Smooth muscle cell (in vitro differentiated cells): ENCODE measurements around the gene PHF13. TPM values are rescaled to one million over a fixed set of nuclear protein-coding genes. Genes with fewer than 3 reads are reported as not detected.
A peak's percentile ranks its signal among the peaks of the same experiment; 100 is the strongest.

ENCODE experiments used
- DNase-seq: peaks from one replicate; lab custom pipeline; 2025; ENCODE audit not compliant: unreplicated experiment; lab: John Stamatoyannopoulos, UW
- H2AFZ ChIP-seq: fragments of 200-600 bp; sonication (generic); 2 replicates; pipeline ENCODE4 v1.6.0; 2016; ENCODE audit warnings: antibody characterized with exemption, low read depth, mild to moderate bottlenecking
- H3F3A ChIP-seq: fragments of 200-600 bp; sonication (generic); 2 replicates; pipeline ENCODE4 v1.6.0; 2017; ENCODE audit warnings: antibody characterized with exemption, low read depth
- H3K27ac ChIP-seq: fragments of 200-600 bp; sonication (generic); 2 replicates; pipeline ENCODE4 v1.5.1; 2016; ENCODE audit warnings: low read depth, mild to moderate bottlenecking
- H3K27me3 ChIP-seq: fragments of 200-600 bp; sonication (generic); 2 replicates; pipeline ENCODE4 v1.6.1; 2016; ENCODE audit warnings: low read depth, mild to moderate bottlenecking
- H3K36me3 ChIP-seq: fragments of 200-600 bp; sonication (generic); 2 replicates; pipeline ENCODE4 v1.5.1; 2016; ENCODE audit warnings: low read depth
- H3K4me1 ChIP-seq: fragments of 200-600 bp; sonication (generic); 2 replicates; pipeline ENCODE4 v1.5.1; 2016; ENCODE audit warnings: low read depth
- H3K4me2 ChIP-seq: fragments of 200-600 bp; sonication (generic); 2 replicates; pipeline ENCODE4 v1.6.0; 2016; ENCODE audit warnings: mild to moderate bottlenecking
- H3K4me3 ChIP-seq: fragments of 200-600 bp; sonication (generic); 2 replicates; pipeline ENCODE4 v1.5.1; 2016; ENCODE audit warnings: mild to moderate bottlenecking
- H3K79me2 ChIP-seq: fragments of 200-600 bp; sonication (generic); 2 replicates; pipeline ENCODE4 v1.6.0; 2016; ENCODE audit warnings: low read depth, mild to moderate bottlenecking
- H3K9ac ChIP-seq: fragments of 200-600 bp; sonication (generic); 2 replicates; pipeline ENCODE4 v1.6.0; 2016; ENCODE audit warnings: low read depth
- H3K9me3 ChIP-seq: fragments of 200-600 bp; sonication (generic); replicated peaks from 2 replicates; pipeline ENCODE4 v1.5.1; 2016; ENCODE audit warnings: low read depth
- H4K20me1 ChIP-seq: fragments of 200-600 bp; sonication (generic); 2 replicates; pipeline ENCODE4 v1.6.0; 2016; ENCODE audit warnings: low read depth
- WGBS: methylation state at CpG from one replicate; pipeline ENCODE4 v1.1.7; 2016; ENCODE audit warnings: low lambda C conversion rate; 5-methylcytosine and 5-hydroxymethylcytosine counted together
- polyA plus RNA-seq: library from polyadenylated mRNA; unstranded; fragments of >200 nt; fragmentation: Nextera tagmentation; extraction: Ambion mirVana; gene quantifications from 2 replicates; pipeline ENCODE4 v1.2.1, GENCODE V29; 2016
- total RNA-seq: library from RNA; depleted of rRNA; stranded (reverse); fragments of >200 nt; gene quantifications from 2 replicates; pipeline ENCODE4 v1.2.3, GENCODE V29; 2014
- TF ChIP-seq, protein P1 (sequence below): fragments of 200-600 bp; sonication (generic); IDR thresholded peaks from 2 replicates; pipeline ENCODE4 v1.5.1; 2017; ENCODE audit warnings: borderline replicate concordance, mild to moderate bottlenecking, antibody characterized with exemption; ENCODE audit not compliant: insufficient read depth, poor library complexity, severe bottlenecking

Gene PHF13
- total and polyA plus RNA-seq, 2 experiments from 2014 or later = 10.2 to 12.3 TPM

DNA sequence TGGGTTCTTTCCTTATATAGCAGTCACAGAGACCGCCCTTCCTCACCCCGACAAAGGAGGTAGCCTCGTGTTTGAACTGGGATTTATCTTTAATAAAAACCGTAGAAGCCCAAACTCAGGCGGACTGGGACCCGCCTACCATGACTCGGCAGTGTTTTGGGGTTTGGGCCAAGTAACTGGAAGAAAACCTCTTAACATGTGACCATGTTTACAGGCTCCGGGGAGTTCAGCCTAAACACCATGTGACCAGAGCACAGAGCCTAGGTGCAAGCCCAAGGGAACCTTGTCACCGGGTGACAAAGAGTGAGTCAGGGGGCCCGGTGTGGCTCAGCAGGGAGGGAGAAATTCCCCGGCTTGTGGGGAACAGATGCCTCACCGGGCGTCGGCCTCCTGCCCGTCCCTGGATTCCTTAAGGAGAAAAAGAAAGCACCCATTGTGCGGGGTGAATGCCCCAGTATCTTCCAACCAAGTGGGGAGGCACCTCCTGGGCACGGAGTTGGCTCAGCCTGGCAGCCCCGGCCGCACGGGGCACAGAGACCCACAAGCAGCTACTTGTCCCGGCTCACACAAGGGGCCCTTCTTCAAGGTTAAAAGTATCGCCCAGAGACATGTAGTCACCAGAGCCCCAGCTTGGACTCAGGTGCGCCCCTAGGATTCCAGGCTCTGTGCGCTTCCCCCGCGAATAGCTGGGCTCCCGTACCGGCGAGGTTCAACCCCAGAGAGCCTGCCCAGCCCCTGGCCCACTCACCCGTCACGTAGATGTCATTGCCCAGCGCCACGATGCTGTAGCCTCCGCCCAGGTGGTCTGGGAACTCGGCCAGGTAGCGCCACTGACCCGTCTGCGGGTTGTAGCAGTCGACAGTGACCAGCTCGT is 12.2 kb upstream of the PHF13 start:
- DNase-seq = peak; percentile 19
- WGBS = 1% methylated on average over 40 of the region's 40 CpGs
- H3K27ac ChIP-seq = peak overlapping the region; percentile 100
- TF ChIP-seq, protein P1, sequence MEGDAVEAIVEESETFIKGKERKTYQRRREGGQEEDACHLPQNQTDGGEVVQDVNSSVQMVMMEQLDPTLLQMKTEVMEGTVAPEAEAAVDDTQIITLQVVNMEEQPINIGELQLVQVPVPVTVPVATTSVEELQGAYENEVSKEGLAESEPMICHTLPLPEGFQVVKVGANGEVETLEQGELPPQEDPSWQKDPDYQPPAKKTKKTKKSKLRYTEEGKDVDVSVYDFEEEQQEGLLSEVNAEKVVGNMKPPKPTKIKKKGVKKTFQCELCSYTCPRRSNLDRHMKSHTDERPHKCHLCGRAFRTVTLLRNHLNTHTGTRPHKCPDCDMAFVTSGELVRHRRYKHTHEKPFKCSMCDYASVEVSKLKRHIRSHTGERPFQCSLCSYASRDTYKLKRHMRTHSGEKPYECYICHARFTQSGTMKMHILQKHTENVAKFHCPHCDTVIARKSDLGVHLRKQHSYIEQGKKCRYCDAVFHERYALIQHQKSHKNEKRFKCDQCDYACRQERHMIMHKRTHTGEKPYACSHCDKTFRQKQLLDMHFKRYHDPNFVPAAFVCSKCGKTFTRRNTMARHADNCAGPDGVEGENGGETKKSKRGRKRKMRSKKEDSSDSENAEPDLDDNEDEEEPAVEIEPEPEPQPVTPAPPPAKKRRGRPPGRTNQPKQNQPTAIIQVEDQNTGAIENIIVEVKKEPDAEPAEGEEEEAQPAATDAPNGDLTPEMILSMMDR = no peak
- H3K36me3 ChIP-seq = no peaks in the 10 kb centered on the region
- peak overlapping the region; percentile 67 for H3K4me3 ChIP-seq
- H3K9me3 ChIP-seq = no peaks in the 10 kb centered on the region
- no peaks in the 10 kb centered on the region for H3K27me3 ChIP-seq
- H3F3A ChIP-seq = peaks cover 22% of the 10 kb centered on the region
- no peak overlapping the region for H2AFZ ChIP-seq
- peak overlapping the region; percentile 86 for H3K9ac ChIP-seq
- H3K4me2 ChIP-seq = peak overlapping the region; percentile 92
- H3K4me1 ChIP-seq = peaks cover 28% of the 10 kb centered on the region
- H4K20me1 ChIP-seq = peaks cover 56% of the 10 kb centered on the region
- peaks cover 44% of the 10 kb centered on the region for H3K79me2 ChIP-seq

DNA sequence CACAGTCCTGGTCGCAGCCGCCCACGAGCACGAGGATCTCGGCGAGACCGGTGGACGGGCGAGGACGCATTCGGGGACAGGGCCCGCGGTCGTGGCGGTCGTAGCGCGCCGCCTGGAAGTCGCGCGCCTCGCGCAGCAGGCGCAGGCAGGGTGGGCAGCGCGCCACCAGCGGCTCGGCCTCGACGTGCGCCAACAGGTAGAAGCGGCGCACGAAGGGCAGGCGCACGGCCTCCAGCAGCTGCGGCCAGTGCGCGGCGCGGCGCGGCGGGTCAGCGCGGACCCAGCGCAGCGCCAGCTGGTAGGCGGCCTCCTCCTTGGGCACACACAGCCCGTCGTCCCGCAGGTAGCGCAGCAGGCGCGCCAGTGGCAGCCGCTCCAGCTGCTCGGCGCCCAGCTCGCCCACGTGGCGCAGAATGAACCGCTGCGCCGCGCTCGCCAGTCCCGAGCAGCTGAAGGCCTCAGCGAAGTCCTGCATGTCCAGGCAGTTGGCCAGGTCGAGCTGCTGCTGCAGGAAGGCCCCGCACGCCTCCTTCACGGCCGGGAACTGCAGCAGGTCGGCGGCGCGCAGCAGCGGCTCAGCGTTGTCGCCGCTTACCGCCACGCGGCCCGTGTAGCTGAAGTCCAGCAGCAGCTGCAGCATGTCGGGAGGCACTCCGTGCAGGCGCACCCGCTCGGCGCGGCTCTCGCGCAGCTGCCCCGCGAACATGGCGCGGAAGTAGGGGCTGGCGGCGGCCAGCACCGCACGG is 11.4 kb upstream of the PHF13 start:
- H3K4me2 ChIP-seq = peak overlapping the region; percentile 92
- WGBS = under 1% methylated on average over 93 of the region's 103 CpGs
- DNase-seq = no peak
- peak overlapping the region; percentile 86 for H3K9ac ChIP-seq
- peaks cover 48% of the 10 kb centered on the region for H4K20me1 ChIP-seq
- TF ChIP-seq, protein P1 = no peak
- peak overlapping the region; percentile 51 for H2AFZ ChIP-seq
- no peaks in the 10 kb centered on the region for H3K27me3 ChIP-seq
- peaks cover 28% of the 10 kb centered on the region for H3K4me1 ChIP-seq
- no peaks in the 10 kb centered on the region for H3K9me3 ChIP-seq
- H3F3A ChIP-seq = peaks cover 22% of the 10 kb centered on the region
- H3K27ac ChIP-seq = peak overlapping the region; percentile 100
- H3K79me2 ChIP-seq = peaks cover 39% of the 10 kb centered on the region
- H3K36me3 ChIP-seq = no peaks in the 10 kb centered on the region
- peak overlapping the region; percentile 67 for H3K4me3 ChIP-seq

DNA sequence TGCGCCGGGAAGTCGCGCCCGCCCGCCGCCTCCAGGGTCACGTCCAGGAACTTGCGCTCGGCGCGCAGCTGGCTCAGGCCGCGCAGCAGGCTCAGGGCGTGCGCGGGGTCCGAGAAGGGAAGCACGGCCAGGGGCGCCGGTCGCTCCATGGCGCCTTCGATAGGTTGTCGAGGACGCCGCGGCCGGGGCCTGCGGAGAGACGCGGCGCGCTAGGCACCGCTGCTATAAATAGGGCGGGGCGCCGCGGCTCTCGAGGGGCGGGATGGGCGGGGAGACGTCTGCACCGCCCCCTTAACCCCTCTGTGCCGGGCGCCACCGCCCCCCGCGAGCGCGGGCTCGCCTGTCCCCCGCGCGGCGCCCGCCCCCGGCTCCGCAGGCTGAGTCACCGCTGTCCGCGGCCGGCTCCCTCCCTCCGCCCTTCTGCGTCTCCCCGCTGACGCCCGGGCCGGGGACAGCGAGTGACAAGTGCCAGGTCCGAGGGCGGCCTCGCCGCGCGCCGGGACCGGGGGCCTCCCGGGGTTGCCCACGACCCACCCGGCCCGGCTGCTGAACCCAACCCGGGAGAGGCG is 10.8 kb upstream of the PHF13 start, which contains the start of gene KLHL21:
TSS of gene KLHL21 (minus strand) at position 201 of the 569 bp plus-strand sequence. CDS start at position 149, 52 bp downstream.
- peak within 1 kb of the TSS; percentile 100 for H3K27ac ChIP-seq
- peaks cover 41% of the 10 kb centered on the region for H4K20me1 ChIP-seq
- no peaks in the 10 kb centered on the region for H3K9me3 ChIP-seq
- H3K4me2 ChIP-seq = peak within 1 kb of the TSS; percentile 92
- DNase-seq = peak; percentile 78
- H2AFZ ChIP-seq = peak within 1 kb of the TSS; percentile 77
- H3K4me1 ChIP-seq = peaks cover 28% of the 10 kb centered on the region
- peaks cover 22% of the 10 kb centered on the region for H3F3A ChIP-seq
- H3K36me3 ChIP-seq = no peaks in the 10 kb centered on the region
- peak within 1 kb of the TSS; percentile 67 for H3K4me3 ChIP-seq
- TF ChIP-seq, protein P1 = no peak
- H3K9ac ChIP-seq = peak within 1 kb of the TSS; percentile 96
- no peaks in the 10 kb centered on the region for H3K27me3 ChIP-seq
- peaks cover 37% of the 10 kb centered on the region for H3K79me2 ChIP-seq
- WGBS = under 1% methylated on average over 49 of the region's 84 CpGs
